ENCODE data around the gene GNG13. TPM values are rescaled to one million over a fixed set of nuclear protein-coding genes. Genes with fewer than 3 reads are reported as not detected.

Gene GNG13
- total RNA-seq, 1 donor from 2014 or later: not detected

- TF ChIP-seq, protein P1, sequence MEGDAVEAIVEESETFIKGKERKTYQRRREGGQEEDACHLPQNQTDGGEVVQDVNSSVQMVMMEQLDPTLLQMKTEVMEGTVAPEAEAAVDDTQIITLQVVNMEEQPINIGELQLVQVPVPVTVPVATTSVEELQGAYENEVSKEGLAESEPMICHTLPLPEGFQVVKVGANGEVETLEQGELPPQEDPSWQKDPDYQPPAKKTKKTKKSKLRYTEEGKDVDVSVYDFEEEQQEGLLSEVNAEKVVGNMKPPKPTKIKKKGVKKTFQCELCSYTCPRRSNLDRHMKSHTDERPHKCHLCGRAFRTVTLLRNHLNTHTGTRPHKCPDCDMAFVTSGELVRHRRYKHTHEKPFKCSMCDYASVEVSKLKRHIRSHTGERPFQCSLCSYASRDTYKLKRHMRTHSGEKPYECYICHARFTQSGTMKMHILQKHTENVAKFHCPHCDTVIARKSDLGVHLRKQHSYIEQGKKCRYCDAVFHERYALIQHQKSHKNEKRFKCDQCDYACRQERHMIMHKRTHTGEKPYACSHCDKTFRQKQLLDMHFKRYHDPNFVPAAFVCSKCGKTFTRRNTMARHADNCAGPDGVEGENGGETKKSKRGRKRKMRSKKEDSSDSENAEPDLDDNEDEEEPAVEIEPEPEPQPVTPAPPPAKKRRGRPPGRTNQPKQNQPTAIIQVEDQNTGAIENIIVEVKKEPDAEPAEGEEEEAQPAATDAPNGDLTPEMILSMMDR (IDR thresholded peaks at IDR 0.05; ENCODE audit: insufficient read depth, low read depth, low read length): no peak
- no peak for TF ChIP-seq EZH2 (IDR thresholded peaks at IDR 0.05; ENCODE audit: insufficient read depth, low read length)
- Mint-ChIP-seq H3K4me1 (ENCODE audit: low read depth, unreplicated experiment) (no peaks in the 10 kb centered on the region), H3K27ac (ENCODE audit: unreplicated experiment) (no peak overlapping the region), H3K4me3 (ENCODE audit: unreplicated experiment) (no peak overlapping the region), H3K36me3 (ENCODE audit: low read depth, unreplicated experiment) (peaks cover 7% of the 10 kb centered on the region), H3K27me3 (ENCODE audit: low read depth, unreplicated experiment) (no peaks in the 10 kb centered on the region), H3K9me3 (ENCODE audit: unreplicated experiment) (no peaks in the 10 kb centered on the region)
- peaks cover 28% of the 10 kb centered on the region for H3K79me2 ChIP-seq (ENCODE audit: insufficient read depth, low read length)
- H3K27ac ChIP-seq (ENCODE audit: low read depth, low read length): no peak overlapping the region
- H3K4me2 ChIP-seq (ENCODE audit: low read length): no peak overlapping the region
- no peak overlapping the region for H3K9ac ChIP-seq (ENCODE audit: low read length)
- H3K4me1 ChIP-seq (ENCODE audit: insufficient read depth, low read length): peaks cover 9% of the 10 kb centered on the region
- peaks cover 9% of the 10 kb centered on the region for H4K20me1 ChIP-seq (ENCODE audit: insufficient read depth, low read length)
- H3K36me3 ChIP-seq (ENCODE audit: insufficient read depth, low read length): no peaks in the 10 kb centered on the region
- H3K27me3 ChIP-seq (ENCODE audit: insufficient read depth, low read length): no peaks in the 10 kb centered on the region
- DNase-seq (ENCODE audit: low read depth) (no peak), FAIRE-seq (no peak)
- no peak overlapping the region for H3K4me3 ChIP-seq (ENCODE audit: insufficient read depth, low read depth, low read length)
- H3K9me3 ChIP-seq (ENCODE audit: insufficient read depth, low read depth, low read length): no peaks in the 10 kb centered on the region
- H2AFZ ChIP-seq (ENCODE audit: low read depth, low read length): no peak overlapping the region
Measured at GRCh38 chr16:792221-792995, 8.1 kb downstream of the GNG13 start.

GRCh38 chr16:791131-791530 is 9.4 kb downstream of the GNG13 start:
- DNase-seq (ENCODE audit: low read depth): no peak
- H3K4me1 ChIP-seq (ENCODE audit: insufficient read depth, low read length): peaks cover 16% of the 10 kb centered on the region
- H3K79me2 ChIP-seq (ENCODE audit: insufficient read depth, low read length): peaks cover 40% of the 10 kb centered on the region
- H4K20me1 ChIP-seq (ENCODE audit: insufficient read depth, low read length): peaks cover 20% of the 10 kb centered on the region
- H3K4me3 Mint-ChIP-seq (ENCODE audit: unreplicated experiment): no peak overlapping the region
- H3K4me3 ChIP-seq (ENCODE audit: insufficient read depth, low read depth, low read length): no peak overlapping the region
- H3K9me3 ChIP-seq (ENCODE audit: insufficient read depth, low read depth, low read length): no peaks in the 10 kb centered on the region
- H2AFZ ChIP-seq (ENCODE audit: low read depth, low read length): no peak overlapping the region
- H3K9me3 Mint-ChIP-seq (ENCODE audit: unreplicated experiment): no peaks in the 10 kb centered on the region
- FAIRE-seq: no peak
- TF ChIP-seq, protein P1 (IDR thresholded peaks at IDR 0.05; ENCODE audit: insufficient read depth, low read depth, low read length): no peak
- TF ChIP-seq EZH2 (IDR thresholded peaks at IDR 0.05; ENCODE audit: insufficient read depth, low read length): no peak
- H3K27me3 ChIP-seq (ENCODE audit: insufficient read depth, low read length): no peaks in the 10 kb centered on the region
- no peak overlapping the region for H3K27ac Mint-ChIP-seq (ENCODE audit: unreplicated experiment)
- H3K9ac ChIP-seq (ENCODE audit: low read length): no peak overlapping the region
- H3K4me2 ChIP-seq (ENCODE audit: low read length): no peak overlapping the region
- H3K36me3 ChIP-seq (ENCODE audit: insufficient read depth, low read length): no peaks in the 10 kb centered on the region
- no peak overlapping the region for H3K27ac ChIP-seq (ENCODE audit: low read depth, low read length)
- no peaks in the 10 kb centered on the region for H3K27me3 Mint-ChIP-seq (ENCODE audit: low read depth, unreplicated experiment)
- H3K36me3 Mint-ChIP-seq (ENCODE audit: low read depth, unreplicated experiment): peaks cover 7% of the 10 kb centered on the region
- H3K4me1 Mint-ChIP-seq (ENCODE audit: low read depth, unreplicated experiment): no peaks in the 10 kb centered on the region

- Mint-ChIP-seq H3K36me3 (ENCODE audit: low read depth, unreplicated experiment) (peaks cover 7% of the 10 kb centered on the region), H3K27me3 (ENCODE audit: low read depth, unreplicated experiment) (no peaks in the 10 kb centered on the region), H3K4me1 (ENCODE audit: low read depth, unreplicated experiment) (no peaks in the 10 kb centered on the region), H3K9me3 (ENCODE audit: unreplicated experiment) (no peaks in the 10 kb centered on the region), H3K27ac (ENCODE audit: unreplicated experiment) (no peak overlapping the region), H3K4me3 (ENCODE audit: unreplicated experiment) (no peak overlapping the region)
- no peak for TF ChIP-seq EZH2 (IDR thresholded peaks at IDR 0.05; ENCODE audit: insufficient read depth, low read length)
- TF ChIP-seq, protein P1 (IDR thresholded peaks at IDR 0.05; ENCODE audit: insufficient read depth, low read depth, low read length): no peak
- H3K27me3 ChIP-seq (ENCODE audit: insufficient read depth, low read length): no peaks in the 10 kb centered on the region
- H4K20me1 ChIP-seq (ENCODE audit: insufficient read depth, low read length): peaks cover 29% of the 10 kb centered on the region
- H3K27ac ChIP-seq (ENCODE audit: low read depth, low read length): no peak overlapping the region
- H3K9me3 ChIP-seq (ENCODE audit: insufficient read depth, low read depth, low read length): no peaks in the 10 kb centered on the region
- FAIRE-seq (no peak), DNase-seq (ENCODE audit: low read depth) (no peak)
- H3K79me2 ChIP-seq (ENCODE audit: insufficient read depth, low read length): peaks cover 42% of the 10 kb centered on the region
- no peak overlapping the region for H2AFZ ChIP-seq (ENCODE audit: low read depth, low read length)
- H3K9ac ChIP-seq (ENCODE audit: low read length): no peak overlapping the region
- no peak overlapping the region for H3K4me3 ChIP-seq (ENCODE audit: insufficient read depth, low read depth, low read length)
- H3K4me1 ChIP-seq (ENCODE audit: insufficient read depth, low read length): peaks cover 16% of the 10 kb centered on the region
- H3K4me2 ChIP-seq (ENCODE audit: low read length): no peak overlapping the region
- H3K36me3 ChIP-seq (ENCODE audit: insufficient read depth, low read length): no peaks in the 10 kb centered on the region
Measured at GRCh38 chr16:790086-790485, 10.4 kb downstream of the GNG13 start.

Data from astrocyte (in vitro differentiated cells and primary cell).